Measurements from ENCODE around the gene KSR1. TPM values are rescaled to one million over a fixed set of nuclear protein-coding genes. Genes with fewer than 3 reads are reported as not detected.

KSR1 gene
- total and polyA plus RNA-seq, 2 donors (not counting 1 experiment from before 2014, with no cell fraction given), result 5.3 to 10.1 TPM

DNA sequence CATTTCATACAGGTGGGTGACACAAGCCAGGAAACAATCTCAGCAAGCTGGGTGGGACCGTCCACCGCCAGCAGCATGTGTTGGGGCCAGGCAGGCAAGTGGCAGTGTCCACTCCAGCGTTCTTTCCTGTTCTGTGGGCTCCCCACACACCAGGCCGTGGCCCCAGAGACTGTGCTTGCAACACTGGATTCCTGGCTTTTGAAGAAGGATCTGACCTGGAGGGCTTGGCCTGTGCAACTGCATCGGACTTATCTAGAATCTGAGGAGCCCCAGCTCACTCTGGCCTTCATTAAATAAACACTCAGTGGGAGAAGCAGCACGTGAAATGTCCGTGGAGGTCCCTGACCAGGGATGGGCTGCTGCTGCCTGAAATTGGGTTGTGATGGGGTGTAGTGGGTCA lies 3.2 kb downstream of the KSR1 start:
- H3K27me3 ChIP-seq (ENCODE audit: control insufficient read depth, insufficient read depth, low read length), result peaks cover 8% of the 10 kb centered on the region
- H3K4me3 ChIP-seq (replicated peaks in 1 of 4; ENCODE audit: control extremely low read depth in 1 of 4, insufficient read depth in 1 of 4, low read depth in 3 of 4, low read length in 4 of 4), result no peak overlapping the region
- H3K4me2 ChIP-seq (ENCODE audit: extremely low read depth, insufficient read depth, low read length), result no peak overlapping the region
- H3K79me2 ChIP-seq (ENCODE audit: control insufficient read depth, insufficient read depth, low read length), result no peaks in the 10 kb centered on the region
- no peaks in the 10 kb centered on the region for H3K9me3 ChIP-seq (ENCODE audit: control insufficient read depth, insufficient read depth, low read depth, low read length)
- no peak overlapping the region for H3K27ac ChIP-seq (ENCODE audit: insufficient read depth, low read length)
- no peak for DNase-seq (ENCODE audit: low read depth in 2 of 2)
- no peak overlapping the region for H3K9ac ChIP-seq (ENCODE audit: insufficient read depth, low read length)
- TF ChIP-seq, protein P1, sequence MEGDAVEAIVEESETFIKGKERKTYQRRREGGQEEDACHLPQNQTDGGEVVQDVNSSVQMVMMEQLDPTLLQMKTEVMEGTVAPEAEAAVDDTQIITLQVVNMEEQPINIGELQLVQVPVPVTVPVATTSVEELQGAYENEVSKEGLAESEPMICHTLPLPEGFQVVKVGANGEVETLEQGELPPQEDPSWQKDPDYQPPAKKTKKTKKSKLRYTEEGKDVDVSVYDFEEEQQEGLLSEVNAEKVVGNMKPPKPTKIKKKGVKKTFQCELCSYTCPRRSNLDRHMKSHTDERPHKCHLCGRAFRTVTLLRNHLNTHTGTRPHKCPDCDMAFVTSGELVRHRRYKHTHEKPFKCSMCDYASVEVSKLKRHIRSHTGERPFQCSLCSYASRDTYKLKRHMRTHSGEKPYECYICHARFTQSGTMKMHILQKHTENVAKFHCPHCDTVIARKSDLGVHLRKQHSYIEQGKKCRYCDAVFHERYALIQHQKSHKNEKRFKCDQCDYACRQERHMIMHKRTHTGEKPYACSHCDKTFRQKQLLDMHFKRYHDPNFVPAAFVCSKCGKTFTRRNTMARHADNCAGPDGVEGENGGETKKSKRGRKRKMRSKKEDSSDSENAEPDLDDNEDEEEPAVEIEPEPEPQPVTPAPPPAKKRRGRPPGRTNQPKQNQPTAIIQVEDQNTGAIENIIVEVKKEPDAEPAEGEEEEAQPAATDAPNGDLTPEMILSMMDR (conservative IDR thresholded peaks at IDR 0.05 in 1 of 2, IDR thresholded peaks at IDR 0.05 in 1 of 2; ENCODE audit: low read depth in 1 of 2, low read length in 2 of 2), result no peak
- no peak for TF ChIP-seq EZH2 (IDR thresholded peaks at IDR 0.05; ENCODE audit: low read length, missing control alignments)
- no peaks in the 10 kb centered on the region for H4K20me1 ChIP-seq (ENCODE audit: control insufficient read depth, extremely low read depth, insufficient read depth, low read length)
- peaks cover 3% of the 10 kb centered on the region for H3K4me1 ChIP-seq (ENCODE audit: control insufficient read depth, extremely low read depth, insufficient read depth, low read length)
- no peaks in the 10 kb centered on the region for H3K36me3 ChIP-seq (ENCODE audit: control insufficient read depth, insufficient read depth, low read length)
- no peak overlapping the region for H2AFZ ChIP-seq (ENCODE audit: low read length)

DNA sequence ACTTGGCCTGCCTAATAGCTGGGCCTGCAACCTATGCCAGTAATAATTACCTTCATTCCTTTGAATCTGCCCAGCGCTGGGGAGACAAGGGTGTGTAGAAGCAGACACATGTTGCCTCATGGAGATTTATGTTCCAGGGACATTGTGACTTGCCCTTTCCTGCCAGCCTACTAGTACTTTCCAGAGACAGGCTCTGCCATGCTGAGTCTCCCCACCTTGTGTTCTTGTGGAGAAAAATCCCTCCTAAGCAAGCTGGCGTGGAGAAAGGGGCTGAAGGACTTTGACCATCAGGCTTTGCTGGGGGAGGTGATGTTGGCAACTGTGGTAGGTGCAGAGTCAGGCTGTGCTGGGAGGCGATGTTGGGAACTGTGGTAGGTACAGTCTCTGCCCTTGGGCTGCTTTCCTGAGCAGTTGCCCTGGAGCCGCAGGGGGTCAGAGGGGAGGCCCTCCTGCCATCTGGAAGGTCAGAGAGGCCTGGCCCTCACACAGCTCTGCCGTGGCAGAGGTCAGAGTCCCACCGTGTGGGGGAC lies 4.0 kb downstream of the KSR1 start:
- peaks cover 3% of the 10 kb centered on the region for H3K4me1 ChIP-seq (ENCODE audit: control insufficient read depth, extremely low read depth, insufficient read depth, low read length)
- H3K9me3 ChIP-seq (ENCODE audit: control insufficient read depth, insufficient read depth, low read depth, low read length), result no peaks in the 10 kb centered on the region
- H3K4me2 ChIP-seq (ENCODE audit: extremely low read depth, insufficient read depth, low read length), result no peak overlapping the region
- no peaks in the 10 kb centered on the region for H4K20me1 ChIP-seq (ENCODE audit: control insufficient read depth, extremely low read depth, insufficient read depth, low read length)
- no peaks in the 10 kb centered on the region for H3K79me2 ChIP-seq (ENCODE audit: control insufficient read depth, insufficient read depth, low read length)
- no peak for DNase-seq (ENCODE audit: low read depth in 2 of 2)
- peaks cover 3% of the 10 kb centered on the region for H3K27me3 ChIP-seq (ENCODE audit: control insufficient read depth, insufficient read depth, low read length)
- no peaks in the 10 kb centered on the region for H3K36me3 ChIP-seq (ENCODE audit: control insufficient read depth, insufficient read depth, low read length)
- no peak overlapping the region for H3K4me3 ChIP-seq (replicated peaks in 1 of 4; ENCODE audit: control extremely low read depth in 1 of 4, insufficient read depth in 1 of 4, low read depth in 3 of 4, low read length in 4 of 4)
- no peak overlapping the region for H3K27ac ChIP-seq (ENCODE audit: insufficient read depth, low read length)
- H2AFZ ChIP-seq (ENCODE audit: low read length), result no peak overlapping the region
- no peak overlapping the region for H3K9ac ChIP-seq (ENCODE audit: insufficient read depth, low read length)
- TF ChIP-seq, protein P1 (conservative IDR thresholded peaks at IDR 0.05 in 1 of 2, IDR thresholded peaks at IDR 0.05 in 1 of 2; ENCODE audit: low read depth in 1 of 2, low read length in 2 of 2), result no peak

DNA sequence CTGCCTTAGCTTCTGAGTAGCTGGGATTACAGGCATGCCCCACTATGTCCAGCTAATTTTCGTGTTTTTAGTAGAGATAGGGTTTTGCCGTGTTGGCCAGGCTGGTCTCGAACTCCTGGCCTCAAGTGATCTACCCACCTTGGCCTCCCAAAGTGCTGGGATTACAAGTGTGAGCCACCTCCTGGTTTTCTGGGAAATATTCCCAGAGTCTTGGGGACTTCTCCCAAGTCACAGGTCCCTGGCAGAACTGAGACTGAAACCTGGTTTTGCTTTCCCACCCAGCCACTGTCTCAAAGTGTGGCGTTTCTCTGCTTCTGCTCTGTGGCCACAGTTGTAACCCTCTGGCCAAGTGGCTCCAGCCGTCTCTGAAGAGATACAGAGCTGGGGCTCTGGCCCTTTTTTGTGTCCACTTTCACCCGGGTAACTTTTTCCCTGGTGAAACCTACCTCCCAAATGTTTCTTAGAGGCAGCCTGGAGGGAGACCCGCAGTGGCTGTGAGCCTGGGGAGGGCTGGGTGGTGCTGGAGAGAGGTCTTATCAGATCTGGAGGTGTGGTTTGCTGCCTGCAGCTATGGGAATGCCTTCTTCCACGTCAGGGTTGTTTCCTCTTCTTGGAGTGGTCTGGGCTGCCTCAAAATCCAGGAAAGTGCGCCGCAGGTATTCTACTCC lies 5.1 kb downstream of the KSR1 start:
- no peaks in the 10 kb centered on the region for H3K9me3 ChIP-seq (ENCODE audit: control insufficient read depth, insufficient read depth, low read depth, low read length)
- no peak overlapping the region for H3K9ac ChIP-seq (ENCODE audit: insufficient read depth, low read length)
- H3K4me3 ChIP-seq (replicated peaks in 1 of 4; ENCODE audit: control extremely low read depth in 1 of 4, insufficient read depth in 1 of 4, low read depth in 3 of 4, low read length in 4 of 4), result no peak overlapping the region
- no peaks in the 10 kb centered on the region for H3K36me3 ChIP-seq (ENCODE audit: control insufficient read depth, insufficient read depth, low read length)
- H3K27ac ChIP-seq (ENCODE audit: insufficient read depth, low read length), result no peak overlapping the region
- no peak overlapping the region for H3K4me2 ChIP-seq (ENCODE audit: extremely low read depth, insufficient read depth, low read length)
- no peaks in the 10 kb centered on the region for H3K27me3 ChIP-seq (ENCODE audit: control insufficient read depth, insufficient read depth, low read length)
- no peak for DNase-seq (ENCODE audit: low read depth in 2 of 2)
- H3K79me2 ChIP-seq (ENCODE audit: control insufficient read depth, insufficient read depth, low read length), result no peaks in the 10 kb centered on the region
- no peaks in the 10 kb centered on the region for H4K20me1 ChIP-seq (ENCODE audit: control insufficient read depth, extremely low read depth, insufficient read depth, low read length)
- H3K4me1 ChIP-seq (ENCODE audit: control insufficient read depth, extremely low read depth, insufficient read depth, low read length), result peaks cover 3% of the 10 kb centered on the region
- TF ChIP-seq, protein P1 (conservative IDR thresholded peaks at IDR 0.05 in 1 of 2, IDR thresholded peaks at IDR 0.05 in 1 of 2; ENCODE audit: low read depth in 1 of 2, low read length in 2 of 2), result no peak
- TF ChIP-seq EZH2 (IDR thresholded peaks at IDR 0.05; ENCODE audit: low read length, missing control alignments), result no peak
- H2AFZ ChIP-seq (ENCODE audit: low read length), result no peak overlapping the region
